Mesenteric fat pad (tissue), 1 donor: Measurements from ENCODE around the gene CEBPG. TPM values are rescaled to one million over a fixed set of nuclear protein-coding genes. Genes with fewer than 3 reads are reported as not detected.

Source experiments
- DNase-seq: peaks from one replicate; pipeline ENCODE4 v3.0.0-alpha.2; 2020; ENCODE audit warnings: low spot score
- total RNA-seq: library from RNA; stranded (reverse); fragmentation: NEBNext Ultra II Directional; extraction: Animal tissue kit (Norgen Biotek cat#: 25700); gene quantifications from one replicate; pipeline ENCODE4 v1.2.1, GENCODE V29; 2021
- donor health status: DM: yes; HTN: yes; CAD: no.

Gene CEBPG
- total RNA-seq, 1 donor from 2014 or later, result 33.0 TPM

DNA sequence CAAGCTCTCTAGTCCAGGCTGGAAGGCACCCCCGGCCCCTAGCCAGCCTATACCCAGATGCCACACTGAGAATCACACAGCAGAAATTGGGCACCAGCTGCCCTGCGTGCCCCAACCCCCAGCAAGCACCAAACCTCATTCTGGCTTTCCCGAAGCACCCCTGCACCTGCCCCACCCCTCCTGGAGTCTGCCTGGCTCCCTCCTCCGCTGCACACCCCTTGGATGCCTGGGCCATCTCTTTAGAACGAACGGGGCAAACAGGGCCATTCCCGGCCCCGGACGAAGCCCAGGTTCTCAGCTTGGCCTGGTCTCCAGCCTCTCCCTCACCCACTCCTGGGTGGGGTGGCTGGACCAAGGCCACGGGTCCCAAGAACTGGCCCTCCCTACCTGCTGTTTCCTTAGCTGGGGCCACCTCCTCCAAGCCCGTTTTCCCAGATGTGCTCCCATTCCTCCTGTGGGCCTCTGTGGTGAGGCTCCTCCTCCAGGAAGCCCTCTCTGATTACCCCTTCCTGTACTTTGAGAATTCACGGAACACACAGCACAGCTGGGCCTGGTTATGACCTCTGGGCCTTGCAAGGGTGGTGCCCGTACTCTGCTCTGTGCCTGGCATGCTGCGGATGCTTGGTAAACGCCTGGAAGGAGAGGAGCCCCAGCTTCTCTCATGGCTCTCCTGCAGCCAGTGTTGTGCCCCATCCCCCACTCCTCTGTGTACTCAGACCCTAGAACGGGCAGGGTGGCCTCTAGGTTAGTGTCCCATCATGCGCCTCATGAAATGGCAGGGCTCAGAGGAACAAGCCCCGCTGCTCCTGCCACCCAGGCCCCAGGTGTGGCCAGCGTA is 21.4 kb downstream of the CEBPG start:
- no peak for DNase-seq

DNA sequence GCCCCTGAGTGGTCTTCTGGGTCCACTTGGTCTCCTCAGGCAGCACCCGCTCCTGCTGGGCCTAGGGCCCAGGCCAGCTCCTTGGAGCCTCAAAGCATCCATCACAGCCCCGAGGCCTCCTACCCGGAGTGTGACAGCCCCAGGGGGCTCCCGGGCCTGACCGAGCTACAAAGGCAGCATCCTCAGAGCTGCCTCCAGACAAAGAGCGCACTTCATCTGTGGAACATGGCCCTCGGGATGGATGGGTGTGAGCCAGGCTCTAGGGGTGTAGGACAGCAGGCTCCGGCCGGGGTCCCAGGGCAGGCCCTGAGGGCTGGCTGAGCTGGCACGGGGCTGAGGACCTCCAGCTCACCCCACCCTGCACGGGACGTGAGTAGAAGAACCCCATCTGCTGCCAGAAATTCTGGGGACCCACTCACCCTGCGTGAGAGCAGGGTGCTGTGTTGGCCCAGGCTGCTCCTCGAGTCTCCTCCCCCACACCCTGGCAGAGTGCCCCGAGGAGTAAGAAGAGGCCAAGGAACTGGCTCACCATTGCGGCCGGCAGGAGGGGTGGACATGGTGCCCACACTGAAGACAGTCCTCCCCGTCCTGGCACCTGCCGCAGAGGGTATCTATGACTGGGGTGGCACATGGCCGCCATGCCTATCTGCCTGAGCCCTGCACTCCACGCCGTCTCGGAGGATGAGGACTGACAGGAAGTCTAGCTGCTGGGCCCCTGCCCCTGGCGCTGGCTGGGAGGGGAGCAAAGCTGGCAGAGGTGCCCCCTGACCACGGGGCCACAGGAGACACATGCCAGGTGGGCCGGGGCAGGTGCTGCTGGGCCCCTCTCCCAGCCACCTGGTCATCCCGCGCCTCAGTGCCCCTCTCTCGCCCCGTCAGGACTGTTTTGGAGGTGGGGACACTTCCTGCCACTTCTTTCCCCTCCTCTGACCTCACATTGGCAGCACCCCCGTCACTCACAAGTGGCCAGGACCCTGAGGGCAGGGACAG is 22.3 kb downstream of the CEBPG start:
- DNase-seq, result no peak

DNA sequence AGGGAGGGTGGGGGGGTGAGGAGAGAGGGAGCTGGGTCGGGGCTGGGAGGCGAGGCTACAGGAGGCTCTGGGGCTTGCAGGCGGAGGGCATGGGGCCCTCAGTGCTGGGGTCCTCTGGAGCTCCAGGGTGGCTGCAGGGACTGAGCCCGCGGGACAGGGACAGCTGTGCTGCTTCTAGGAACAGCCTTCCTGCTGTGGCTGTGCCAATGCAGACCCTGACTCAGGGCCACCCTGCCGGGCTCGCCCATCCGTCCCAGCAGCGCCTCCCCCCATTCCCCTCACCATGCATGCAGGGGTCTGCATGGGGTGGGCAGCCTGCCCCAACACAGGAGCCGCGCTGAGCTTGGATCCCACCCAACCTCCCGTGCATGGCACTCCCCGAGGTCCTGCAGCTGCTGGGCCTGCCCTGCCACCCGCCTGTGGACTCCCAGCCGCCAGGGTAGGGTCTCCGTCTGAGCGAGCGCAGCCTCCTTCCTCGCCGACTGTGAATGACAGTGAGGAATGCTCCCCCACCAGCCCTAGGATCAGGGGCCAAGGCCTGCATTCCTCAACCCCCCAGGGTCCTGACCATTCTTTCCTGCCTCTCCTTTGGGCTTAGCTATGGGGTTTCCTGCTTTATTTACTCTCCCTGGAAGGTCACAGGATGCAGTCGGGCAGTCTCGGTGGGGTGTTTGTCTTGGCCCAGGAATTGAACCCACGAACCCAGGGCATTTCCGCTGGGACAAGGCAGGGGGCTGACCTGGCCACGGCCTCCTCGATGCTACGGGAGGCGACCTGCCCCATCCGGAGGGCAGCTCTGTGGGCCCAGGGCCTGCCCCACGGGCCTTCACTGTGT is 23.4 kb downstream of the CEBPG start:
- no peak for DNase-seq

DNA sequence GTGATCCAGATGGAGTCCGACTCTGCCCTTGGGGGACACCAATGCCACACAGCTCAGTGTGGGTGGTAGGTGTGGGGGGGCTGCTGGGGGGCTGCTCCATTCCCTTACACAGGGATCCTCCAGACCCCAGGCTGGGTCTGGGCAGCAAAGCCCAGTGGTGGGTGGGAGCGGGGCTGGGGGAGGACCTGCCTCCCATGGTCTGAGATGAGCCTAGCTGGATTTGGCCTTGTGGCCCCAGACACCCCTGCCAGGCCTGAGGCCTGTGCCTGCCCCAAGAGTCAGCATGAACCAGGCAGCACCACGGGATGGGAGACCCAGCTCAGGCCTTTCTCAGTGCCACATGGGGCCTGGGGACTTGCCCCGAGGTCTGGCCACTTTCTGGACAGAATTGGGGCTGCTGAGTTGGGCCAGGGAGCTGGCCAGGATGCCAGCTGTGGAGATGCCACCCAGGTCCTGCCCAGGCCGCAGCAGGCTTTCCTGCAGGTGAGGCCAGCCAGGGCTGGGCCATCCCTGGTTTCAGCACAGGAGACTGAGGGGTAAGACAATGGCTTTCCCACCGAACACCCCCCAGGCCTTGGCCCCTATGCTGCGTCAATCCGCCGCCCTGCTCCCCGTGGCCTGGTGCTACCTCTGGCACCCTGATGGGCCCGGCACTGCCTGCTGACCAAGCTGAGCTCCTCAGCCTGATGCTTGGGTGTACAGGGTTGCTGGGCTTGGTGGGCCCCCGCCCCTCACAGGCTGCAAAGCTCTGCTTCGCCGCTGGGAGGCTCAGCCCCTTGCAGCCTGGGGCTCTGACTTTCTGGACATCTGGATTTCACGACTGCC is 24.2 kb downstream of the CEBPG start:
- peak; percentile 79 for DNase-seq

DNA sequence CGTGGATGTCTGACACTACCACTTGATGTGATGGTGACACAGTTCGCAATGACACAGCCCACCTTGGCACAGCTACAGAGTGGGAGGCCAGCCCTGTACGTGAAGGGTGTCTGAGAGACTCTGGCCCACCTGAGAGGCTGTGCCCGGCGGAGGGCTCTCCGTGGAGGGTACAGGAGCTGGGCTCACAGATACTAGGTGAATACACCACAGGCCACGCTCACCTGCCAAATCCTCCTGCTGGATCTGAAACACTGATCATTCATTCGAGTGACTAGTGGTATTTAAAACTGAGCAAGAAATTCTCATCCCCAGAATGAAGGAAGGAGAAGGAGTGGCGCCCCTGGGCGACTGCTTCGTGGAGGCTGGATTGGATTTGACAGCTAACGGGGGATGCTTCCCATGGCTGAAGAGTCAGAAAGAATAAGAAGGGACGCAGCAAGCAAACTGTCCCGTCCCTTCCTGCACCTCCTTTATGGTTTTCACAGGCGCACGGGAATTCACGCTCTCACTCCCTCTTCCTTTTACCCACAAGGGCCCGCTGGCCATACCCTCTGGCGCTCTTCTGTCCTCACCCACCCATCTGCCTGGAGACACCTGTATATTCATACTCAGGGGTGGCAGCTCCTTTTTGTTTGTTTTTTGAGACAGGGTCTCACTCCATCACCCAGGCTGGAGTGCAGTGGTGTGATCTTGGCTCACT is 25.0 kb downstream of the CEBPG start:
- DNase-seq, result peak; percentile 88

DNA sequence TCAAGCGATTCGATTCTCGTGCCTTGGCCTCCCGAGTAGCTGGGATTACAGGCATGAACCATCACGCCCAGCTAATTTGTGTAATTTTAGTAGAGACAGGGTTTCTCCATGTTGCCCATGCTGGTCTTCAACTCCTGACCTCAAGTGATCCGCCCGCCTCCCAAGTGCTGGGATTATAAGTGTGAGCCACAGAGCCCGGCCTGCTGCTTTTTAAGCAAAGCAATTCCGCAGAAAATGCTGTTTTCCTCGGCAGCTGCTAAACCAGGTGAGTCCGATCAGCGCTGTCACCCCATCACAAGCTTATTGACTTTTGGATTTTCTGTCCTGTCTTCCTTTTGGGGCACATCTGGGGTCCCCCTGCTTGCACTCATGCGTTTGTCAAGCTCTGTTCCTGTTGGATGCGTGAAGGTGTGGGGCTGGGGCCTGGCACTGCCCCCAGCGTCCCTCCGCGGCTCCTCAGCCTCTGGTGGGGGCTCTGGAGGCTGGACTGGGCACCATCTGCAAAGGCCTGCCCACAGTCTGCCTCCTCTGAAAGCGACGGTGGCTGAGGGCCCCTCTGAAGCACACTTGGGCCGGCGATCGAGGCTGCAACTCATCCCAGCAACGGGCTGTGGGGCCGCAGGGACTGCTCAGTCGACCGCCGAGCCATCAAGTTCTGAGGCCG is 25.7 kb downstream of the CEBPG start:
- no peak for DNase-seq

DNA sequence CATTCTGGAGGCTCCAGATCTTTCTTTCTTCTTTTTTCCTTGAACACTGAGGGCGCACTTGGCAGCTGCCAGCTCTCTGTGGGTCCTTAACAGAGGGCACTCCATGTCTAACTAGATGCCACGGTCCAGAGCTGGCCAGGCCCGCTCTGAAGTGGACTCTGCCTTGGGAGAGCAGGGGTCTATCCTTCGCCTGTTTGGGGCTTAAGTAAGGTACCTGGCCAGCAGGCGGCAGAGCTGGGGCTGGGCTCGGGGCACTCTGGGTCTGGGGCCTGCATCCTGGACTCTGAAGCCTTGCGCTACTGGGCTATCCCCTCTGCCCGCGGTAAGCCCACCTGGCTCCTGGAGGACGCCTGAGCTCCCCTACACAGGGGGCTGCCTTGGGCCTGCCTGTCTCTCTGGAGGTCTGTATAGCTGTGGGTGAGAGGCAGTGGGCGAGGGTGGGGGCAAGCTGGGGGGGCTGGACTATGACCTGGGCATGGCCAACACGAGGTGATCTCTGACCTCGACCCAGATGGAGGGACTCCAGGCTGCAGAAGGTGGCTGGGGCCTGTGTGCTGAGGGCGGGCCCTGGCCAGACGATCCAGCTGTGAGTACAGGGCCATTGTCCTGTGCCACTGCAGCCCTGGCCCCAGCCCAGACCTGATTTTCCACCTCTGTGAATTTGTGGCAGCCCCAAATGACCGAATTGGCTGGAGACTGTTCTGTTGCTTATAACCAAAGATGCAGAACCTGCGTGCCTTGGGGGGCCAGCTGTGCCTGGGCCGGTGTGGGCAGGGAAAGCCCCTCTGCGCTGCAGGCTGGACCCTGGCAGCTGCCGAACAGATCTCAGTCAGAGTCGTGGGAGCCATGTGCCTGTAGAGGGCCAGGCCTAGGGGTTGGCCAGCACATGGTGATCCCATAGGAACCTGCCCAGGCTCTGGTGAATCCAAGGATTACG is 26.5 kb downstream of the CEBPG start:
- peak; percentile 82 for DNase-seq

DNA sequence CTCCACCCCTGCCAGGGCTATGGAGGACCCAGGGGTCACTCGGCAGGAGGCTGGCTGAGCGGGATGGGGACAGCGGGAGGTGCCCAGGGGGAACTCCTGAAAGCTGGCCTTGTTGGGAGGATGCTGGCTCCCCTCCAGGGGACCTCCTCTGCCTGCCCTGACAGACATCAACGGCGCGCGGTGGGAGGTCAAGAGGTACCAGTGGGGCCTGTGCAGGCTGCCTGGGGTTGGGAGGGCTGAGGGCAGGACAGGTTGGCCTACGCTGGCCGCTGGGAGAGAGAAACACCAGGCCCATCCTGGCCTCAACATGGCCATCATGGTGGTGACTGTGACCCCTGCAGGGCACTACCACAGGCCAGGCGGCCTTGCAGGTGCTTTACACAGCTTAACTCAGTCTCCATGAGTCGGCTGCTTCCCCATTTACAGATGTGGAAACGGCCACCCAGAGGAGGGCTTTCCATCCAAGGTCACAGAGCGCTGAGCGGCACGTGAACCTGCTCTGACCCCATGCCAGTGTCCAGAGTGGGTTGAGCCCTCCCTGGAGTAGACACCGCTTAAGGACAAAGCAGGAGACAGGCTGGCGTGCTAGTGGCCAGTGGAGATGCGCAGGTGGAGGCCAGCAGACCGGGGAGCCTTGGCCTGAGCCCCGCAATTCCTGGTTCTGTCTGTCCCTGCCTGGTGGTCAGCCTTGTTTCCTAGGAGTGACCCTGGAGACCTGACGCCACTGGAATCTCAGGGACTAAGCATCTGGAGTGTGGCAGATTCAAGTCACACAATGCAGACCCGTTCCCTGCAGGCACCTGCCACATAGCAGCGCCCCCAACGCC is 27.6 kb downstream of the CEBPG start:
- peak; percentile 82 for DNase-seq

DNA sequence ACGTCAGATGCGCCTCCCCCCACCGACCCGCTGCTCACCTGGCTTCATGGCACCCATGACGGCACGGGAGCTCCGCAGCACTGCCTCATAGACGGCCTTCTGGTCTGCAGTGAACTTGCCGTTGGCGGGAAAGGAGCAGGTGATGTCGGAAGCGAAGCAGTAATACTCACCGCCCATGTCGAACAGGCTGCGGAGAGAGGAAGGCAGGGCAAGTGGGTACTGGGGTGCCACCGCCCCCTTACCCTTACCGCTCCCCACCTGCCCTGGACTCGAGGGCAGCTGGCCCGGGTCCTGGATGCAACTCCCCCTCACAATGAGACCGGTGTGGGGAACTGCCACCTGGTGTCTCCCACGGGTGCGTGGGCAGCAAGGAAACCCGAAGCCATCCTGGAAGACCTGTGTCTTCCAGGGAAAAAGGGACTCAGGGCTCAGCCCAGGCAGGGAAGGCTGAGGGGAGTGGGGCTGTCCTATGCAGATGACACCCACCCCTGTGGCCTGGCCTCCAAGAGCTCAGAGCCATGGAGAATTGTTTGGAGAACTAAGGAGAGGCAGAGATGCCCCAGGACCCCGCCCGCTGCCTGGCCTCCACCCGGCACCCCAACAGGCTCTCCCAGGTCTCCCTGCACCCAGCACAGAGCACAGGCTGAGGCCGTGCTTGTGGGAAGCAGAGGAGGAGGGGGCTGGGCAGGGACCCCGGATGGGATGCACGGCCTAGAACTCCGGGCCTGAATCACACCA is 28.3 kb downstream of the CEBPG start:
- peak; percentile 84 for DNase-seq

DNA sequence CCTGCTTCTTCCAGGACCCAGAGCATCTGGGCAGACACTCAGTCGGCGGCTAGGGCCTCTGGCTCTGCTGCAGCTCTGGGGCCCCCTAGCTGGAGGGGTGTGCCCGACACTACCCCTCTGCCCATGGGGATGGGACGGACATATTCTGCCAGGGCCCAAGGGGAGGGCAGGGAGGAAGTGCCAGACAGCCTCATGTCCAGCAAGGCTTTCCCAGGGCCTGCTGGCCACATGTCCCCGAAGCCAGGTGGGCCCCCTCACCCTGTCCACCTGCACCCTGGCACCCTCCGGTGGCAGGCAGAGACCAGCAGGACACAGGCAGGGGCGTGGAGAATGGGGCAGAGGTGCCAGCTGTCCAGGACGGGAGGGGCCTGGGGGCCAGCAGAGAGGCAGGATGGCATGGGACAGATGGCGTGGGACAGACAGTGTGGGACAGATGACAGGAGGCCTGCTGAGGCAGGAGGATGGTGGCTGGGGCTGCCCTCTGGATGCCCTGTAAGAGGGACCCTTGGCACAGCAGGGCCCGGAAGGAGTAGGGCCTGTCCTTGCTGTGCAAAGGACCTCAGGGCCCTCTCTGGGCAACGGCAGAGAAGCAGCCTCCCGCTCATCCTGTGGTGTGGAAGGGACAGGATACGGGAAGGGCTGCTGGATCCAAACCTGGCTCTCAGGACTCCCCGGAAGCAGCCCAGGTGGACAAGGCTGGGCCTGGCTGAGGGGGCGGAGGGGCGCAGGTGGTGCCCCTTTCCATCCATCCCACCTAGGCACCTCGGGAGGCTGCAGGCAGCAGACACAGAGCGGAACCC is 29.1 kb downstream of the CEBPG start:
- DNase-seq, result no peak

DNA sequence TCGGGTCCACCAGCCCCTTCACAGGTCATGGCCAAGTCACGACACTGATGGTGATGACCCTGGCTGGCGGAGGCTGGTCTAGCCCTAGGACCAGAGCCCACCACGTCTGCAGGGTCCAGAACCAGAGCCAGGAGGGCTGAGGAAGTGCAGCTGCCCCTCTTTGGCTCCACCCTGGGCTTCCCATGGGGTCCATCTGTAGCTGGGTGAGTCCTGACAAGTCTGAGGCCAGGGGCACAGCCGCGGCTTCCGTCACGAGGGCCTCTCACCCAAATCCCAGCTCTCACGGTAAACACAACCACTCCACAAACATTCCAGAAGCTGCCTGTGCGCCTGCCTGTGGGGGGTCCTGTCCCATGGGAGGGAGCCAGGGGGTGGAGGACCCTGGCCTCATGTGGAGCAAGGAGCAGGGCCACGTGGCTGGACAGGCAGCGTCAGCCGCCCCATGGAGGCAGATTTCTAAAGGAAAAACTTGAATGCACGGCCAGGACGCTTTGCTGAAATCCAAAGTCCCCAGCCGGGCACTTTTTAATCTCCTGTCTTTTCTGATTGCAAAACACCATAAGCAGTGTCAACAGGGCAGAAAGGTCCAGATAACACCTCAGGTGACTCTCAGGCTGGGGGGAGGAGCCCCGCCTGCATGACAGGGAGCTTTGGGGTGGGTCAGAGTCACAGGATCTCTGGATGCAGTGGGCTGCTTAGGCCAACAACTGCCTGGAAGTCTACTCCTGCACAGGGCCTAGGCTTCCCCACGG is 29.9 kb downstream of the CEBPG start:
- DNase-seq, result no peak

DNA sequence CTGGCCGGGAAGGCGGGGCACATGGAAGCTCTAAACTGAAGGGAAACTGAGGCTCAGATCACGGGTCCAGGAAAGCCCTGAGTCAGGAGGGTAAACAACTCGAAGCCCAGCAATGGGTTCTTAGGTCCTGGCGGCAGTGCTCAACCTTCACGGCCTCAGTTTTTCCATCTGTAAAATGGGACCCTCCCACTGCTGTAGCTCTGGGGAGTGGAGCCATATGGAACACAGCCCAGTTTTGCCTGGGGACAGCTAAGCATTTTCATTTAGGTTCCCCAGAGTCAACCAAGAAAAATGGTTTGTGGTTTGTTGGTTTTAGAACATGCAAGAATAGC is 30.4 kb downstream of the CEBPG start:
- DNase-seq, result no peak

DNA sequence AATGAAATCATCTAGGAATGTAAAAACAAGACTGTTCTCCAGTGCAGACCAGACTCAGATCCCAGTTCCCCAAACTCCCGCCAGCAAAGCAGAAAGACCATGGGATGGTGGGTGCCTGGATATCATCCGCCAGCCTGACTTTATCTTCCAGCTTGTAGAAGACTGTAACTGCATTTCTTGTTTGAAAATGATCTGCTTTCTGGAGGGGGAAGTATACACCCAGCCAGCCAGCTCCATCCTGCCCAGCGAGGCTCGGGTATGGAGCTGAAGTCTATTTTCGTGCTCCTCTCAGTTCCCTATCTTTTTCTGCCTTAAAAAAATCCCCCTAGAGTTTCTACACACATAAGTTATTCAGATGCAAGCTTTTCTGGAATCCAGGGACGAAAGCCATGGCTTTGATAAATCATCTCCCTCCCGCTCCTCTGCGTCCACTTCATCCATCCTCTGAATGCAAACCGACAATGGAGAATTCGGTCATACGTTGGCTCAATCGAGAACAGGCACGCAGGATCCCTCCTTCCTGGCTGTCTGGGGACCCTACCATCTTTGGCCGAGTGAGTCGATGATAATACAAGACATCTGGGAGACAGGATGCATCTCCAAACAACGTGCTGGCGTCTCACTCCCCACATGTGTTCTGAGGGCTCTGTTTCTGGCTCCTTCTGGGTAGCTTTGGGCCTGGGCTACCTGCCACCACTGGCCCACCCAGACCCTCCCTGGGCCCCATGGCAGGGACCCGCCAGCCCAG is 31.2 kb downstream of the CEBPG start:
- DNase-seq, result peak; percentile 62

DNA sequence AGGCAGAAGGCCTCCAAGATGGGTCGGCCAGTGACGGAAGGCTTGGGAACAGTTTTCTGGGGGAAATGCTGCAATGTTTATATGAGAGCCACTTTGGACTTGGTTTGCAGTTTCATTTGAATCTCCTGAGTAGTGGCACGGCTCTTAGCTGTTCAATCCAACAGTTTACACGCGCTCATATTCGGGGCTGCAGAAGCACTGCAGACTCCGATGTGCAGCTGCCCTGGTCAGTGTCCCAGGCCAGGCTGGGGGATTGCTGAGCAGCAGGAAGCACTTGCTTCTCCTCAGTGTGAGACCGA is 31.7 kb downstream of the CEBPG start:
- no peak for DNase-seq
